ENCODE measurements around the gene ZBTB16.

The ZBTB16 gene

GRCh38 chr11:114156131-114156581 lies 96.6 kb downstream of the ZBTB16 start:
- no peak for DNase-seq (ENCODE audit: low spot score)
- POLR2A ChIA-PET (ENCODE audit: low non-redundant PET) = no interaction called here
- peak overlapping the region; percentile 100 for H3K27ac ChIP-seq
- CTCF ChIA-PET = interaction anchor here (0.7 kb wide), 1 partner anchor 104 kb away, joined by 3 read pairs; no protein-coding TSS in a partner anchor
- TF ChIP-seq, protein P1, sequence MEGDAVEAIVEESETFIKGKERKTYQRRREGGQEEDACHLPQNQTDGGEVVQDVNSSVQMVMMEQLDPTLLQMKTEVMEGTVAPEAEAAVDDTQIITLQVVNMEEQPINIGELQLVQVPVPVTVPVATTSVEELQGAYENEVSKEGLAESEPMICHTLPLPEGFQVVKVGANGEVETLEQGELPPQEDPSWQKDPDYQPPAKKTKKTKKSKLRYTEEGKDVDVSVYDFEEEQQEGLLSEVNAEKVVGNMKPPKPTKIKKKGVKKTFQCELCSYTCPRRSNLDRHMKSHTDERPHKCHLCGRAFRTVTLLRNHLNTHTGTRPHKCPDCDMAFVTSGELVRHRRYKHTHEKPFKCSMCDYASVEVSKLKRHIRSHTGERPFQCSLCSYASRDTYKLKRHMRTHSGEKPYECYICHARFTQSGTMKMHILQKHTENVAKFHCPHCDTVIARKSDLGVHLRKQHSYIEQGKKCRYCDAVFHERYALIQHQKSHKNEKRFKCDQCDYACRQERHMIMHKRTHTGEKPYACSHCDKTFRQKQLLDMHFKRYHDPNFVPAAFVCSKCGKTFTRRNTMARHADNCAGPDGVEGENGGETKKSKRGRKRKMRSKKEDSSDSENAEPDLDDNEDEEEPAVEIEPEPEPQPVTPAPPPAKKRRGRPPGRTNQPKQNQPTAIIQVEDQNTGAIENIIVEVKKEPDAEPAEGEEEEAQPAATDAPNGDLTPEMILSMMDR (conservative IDR thresholded peaks at IDR 0.05; ENCODE audit: low read depth) = no peak

GRCh38 chr11:114156782-114157181 lies 97.3 kb downstream of the ZBTB16 start:
- TF ChIP-seq, protein P1 (conservative IDR thresholded peaks at IDR 0.05; ENCODE audit: low read depth) = no peak
- CTCF ChIA-PET = no interaction called here
- POLR2A ChIA-PET (ENCODE audit: low non-redundant PET) = no interaction called here
- DNase-seq (ENCODE audit: low spot score) = no peak
- H3K27ac ChIP-seq = peak overlapping the region; percentile 100

DNA sequence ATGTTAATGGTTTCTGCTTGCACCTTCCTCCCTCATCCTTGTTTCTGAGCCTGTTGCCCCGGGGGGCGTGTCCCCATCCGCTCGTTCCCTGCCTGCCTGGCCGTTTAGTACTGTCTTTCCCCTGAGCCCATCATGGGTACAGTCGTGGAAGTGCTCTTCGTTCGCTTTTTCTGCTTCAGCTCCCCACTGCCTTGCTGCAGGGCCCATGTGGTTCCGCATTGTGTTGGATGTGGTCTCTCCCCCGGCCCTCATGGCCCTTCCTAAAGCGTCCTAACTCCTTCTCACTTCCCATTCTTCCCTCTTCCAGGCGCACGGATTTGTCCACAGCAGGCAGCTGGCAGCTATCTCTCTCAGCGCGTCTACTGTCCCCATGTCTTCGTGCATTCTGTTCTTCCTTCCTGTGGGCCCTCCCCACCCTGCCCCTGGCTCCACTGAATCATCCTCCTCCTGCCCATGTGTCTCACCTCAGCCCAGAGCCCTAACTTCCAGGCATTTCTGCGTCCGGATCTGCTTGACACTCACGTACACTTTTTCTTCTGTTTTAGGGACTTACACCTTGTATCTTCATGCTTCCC lies 98.1 kb downstream of the ZBTB16 start:
- TF ChIP-seq, protein P1 (conservative IDR thresholded peaks at IDR 0.05; ENCODE audit: low read depth) = no peak
- POLR2A ChIA-PET (ENCODE audit: low non-redundant PET) = no interaction called here
- CTCF ChIA-PET = no interaction called here
- H3K27ac ChIP-seq = peak overlapping the region; percentile 100
- DNase-seq (ENCODE audit: low spot score) = no peak

GRCh38 chr11:114158421-114158820 lies 98.9 kb downstream of the ZBTB16 start:
- POLR2A ChIA-PET (ENCODE audit: low non-redundant PET) = no interaction called here
- TF ChIP-seq, protein P1 (conservative IDR thresholded peaks at IDR 0.05; ENCODE audit: low read depth) = no peak
- DNase-seq (ENCODE audit: low spot score) = no peak
- H3K27ac ChIP-seq = peak overlapping the region; percentile 100
- CTCF ChIA-PET = no interaction called here

- CTCF ChIA-PET = no interaction called here
Observed at GRCh38 chr11:114158886-114159285, 99.4 kb downstream of the ZBTB16 start.

GRCh38 chr11:114159320-114159719 lies 99.8 kb downstream of the ZBTB16 start:
- peak overlapping the region; percentile 100 for H3K27ac ChIP-seq
- peak; percentile 53 for DNase-seq (ENCODE audit: low spot score)
- CTCF ChIA-PET = interaction anchor here (1.5 kb wide), 1 partner anchor 124 kb away, joined by 6 read pairs; no protein-coding TSS in a partner anchor
- POLR2A ChIA-PET (ENCODE audit: low non-redundant PET) = no interaction called here
- TF ChIP-seq, protein P1 (conservative IDR thresholded peaks at IDR 0.05; ENCODE audit: low read depth) = no peak

More at GRCh38 chr11:114158886-114159285, 99.4 kb downstream of the ZBTB16 start:
- DNase-seq (ENCODE audit: low spot score) = no peak
- TF ChIP-seq, protein P1 (conservative IDR thresholded peaks at IDR 0.05; ENCODE audit: low read depth) = no peak
- POLR2A ChIA-PET (ENCODE audit: low non-redundant PET) = no interaction called here
- peak overlapping the region; percentile 100 for H3K27ac ChIP-seq
